Tongue (tissue), 2 donors: ENCODE results near the gene CDS1. TPM values are rescaled to one million over a fixed set of nuclear protein-coding genes. Genes with fewer than 3 reads are reported as not detected.
"Not testable (repeated sequence)": the region's sequence is repeated elsewhere in the genome, so short reads cannot be mapped to it uniquely, and the experiment has no call there.

Source experiments
- DNase-seq: peaks from one replicate; pipeline ENCODE4 v3.0.0-alpha.2; 2015
- total RNA-seq: library from RNA; depleted of rRNA; stranded (reverse); fragments of >200 nt; gene quantifications from one replicate; pipeline ENCODE4 v1.2.3, GENCODE V29; 2014

The CDS1 gene
- 4.5 TPM for total RNA-seq

- peak; percentile 39 for DNase-seq
These were observed at the start of gene CDS1 for GRCh38 chr4:84582988-84583875. Gene CDS1 (plus strand): TSS chr4:84583127. CDS start chr4:84583402, 275 bp downstream.

GRCh38 chr4:84535901-84536300 lies 47.0 kb upstream of the CDS1 start:
- DNase-seq, result no peak

GRCh38 chr4:84545093-84545492 lies 37.8 kb upstream of the CDS1 start:
- DNase-seq, result no peak

- DNase-seq, result no peak
These were observed 35.7 kb upstream of the CDS1 start for GRCh38 chr4:84547211-84547610.

GRCh38 chr4:84549191-84549590 lies 33.7 kb upstream of the CDS1 start:
- not testable (repeated sequence) for DNase-seq

- DNase-seq, result no peak
These were observed 20.8 kb upstream of the CDS1 start for GRCh38 chr4:84562156-84562555.

- DNase-seq, result no peak
These were observed 19.9 kb upstream of the CDS1 start for GRCh38 chr4:84563002-84563401.

- no peak for DNase-seq
These were observed 17.0 kb upstream of the CDS1 start for GRCh38 chr4:84565951-84566350.

GRCh38 chr4:84568496-84568895 lies 14.4 kb upstream of the CDS1 start:
- no peak for DNase-seq

- DNase-seq, result no peak
These were observed 13.9 kb upstream of the CDS1 start for GRCh38 chr4:84569009-84569408.

GRCh38 chr4:84573385-84574068 lies 9.4 kb upstream of the CDS1 start:
- DNase-seq, result no peak

GRCh38 chr4:84574069-84574720 lies 8.7 kb upstream of the CDS1 start:
- DNase-seq, result no peak

GRCh38 chr4:84578540-84579402 lies 4.2 kb upstream of the CDS1 start:
- peak; percentile 27 for DNase-seq

- no peak for DNase-seq
These were observed 3.5 kb upstream of the CDS1 start for GRCh38 chr4:84579403-84579776.

- DNase-seq, result peak; percentile 93
These were observed 482 bp upstream of the CDS1 start for GRCh38 chr4:84582302-84582987.

GRCh38 chr4:84583876-84584380 lies 1.0 kb downstream of the CDS1 start:
- no peak for DNase-seq

- DNase-seq, result no peak
These were observed 2.3 kb downstream of the CDS1 start for GRCh38 chr4:84585251-84585650.

- DNase-seq, result no peak
These were observed 11.8 kb downstream of the CDS1 start for GRCh38 chr4:84594724-84595123.

- no peak for DNase-seq
These were observed 13.9 kb downstream of the CDS1 start for GRCh38 chr4:84596826-84597225.

- DNase-seq, result no peak
These were observed 14.5 kb downstream of the CDS1 start for GRCh38 chr4:84597450-84597849.

GRCh38 chr4:84606645-84607044 lies 23.7 kb downstream of the CDS1 start:
- no peak for DNase-seq
